Measurements from ENCODE around the gene ASCC1.

GRCh38 chr10:72105710-72106109, 110.4 kb downstream of the ASCC1 start:
- TF ChIP-seq CTCF (conservative IDR thresholded peaks at IDR 0.05 in 1 of 2, IDR thresholded peaks at IDR 0.05 in 1 of 2; ENCODE audit: low read depth in 1 of 2, low read length in 2 of 2) (no peak), EZH2 (IDR thresholded peaks at IDR 0.05; ENCODE audit: low read length, missing control alignments) (no peak)
